OCI-LY7 (cell line): ENCODE measurements around the gene MSRB2.

Experiments used
- CTCF ChIP-seq: fragments of 200-600 bp; sonication (generic); conservative IDR thresholded peaks from 2 replicates; pipeline ENCODE4 v1.5.1; 2014; ENCODE audit warnings: mild to moderate bottlenecking, antibody characterized with exemption, low read length, moderate library complexity, mixed read lengths
- EZH2phosphoT487 ChIP-seq: fragments of 200-600 bp; sonication (generic); IDR thresholded peaks from 2 replicates; pipeline ENCODE4 v1.6.1; 2018; ENCODE audit warnings: low read depth, borderline replicate concordance, mild to moderate bottlenecking, mixed run types, antibody characterized with exemption, low read length, moderate library complexity, mixed read lengths

DNA sequence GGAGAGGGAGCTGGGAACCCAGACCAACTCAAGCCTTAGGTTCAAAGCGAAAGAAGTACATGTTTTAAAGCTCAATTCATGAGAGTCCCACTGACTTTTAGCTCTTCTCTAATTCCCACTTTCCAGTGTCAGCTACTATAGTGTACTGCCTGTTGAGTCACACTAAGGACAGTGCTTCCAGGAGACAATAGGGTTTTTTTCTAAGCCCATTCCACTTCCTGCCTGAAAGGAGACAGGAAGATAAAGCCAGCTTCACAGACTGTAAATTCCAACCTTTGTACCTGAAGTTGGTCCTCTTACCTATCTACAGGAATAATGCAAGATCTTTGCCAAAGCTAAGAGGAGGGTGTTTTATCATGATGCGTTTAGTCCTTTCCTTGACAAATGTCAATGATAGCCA lies 4.4 kb downstream of the MSRB2 start:
- no peak for TF ChIP-seq CTCF
- no peak for TF ChIP-seq EZH2phosphoT487
